K562 (cell line): ENCODE measurements around the gene KLHL29. TPM values are rescaled to one million over a fixed set of nuclear protein-coding genes. Genes with fewer than 3 reads are reported as not detected.

Source experiments
- ATAC-seq: fragments of 200-7000 bp; cut with Tn5 transposase; 3 replicates; pipeline ENCODE4 v1.9.1; 2020; ENCODE audit warnings: moderate library complexity
- BruUV-seq: library from RNA; stranded (reverse); fragments of 400-500 nt; replicated peaks from 2 replicates; lab custom pipeline; 2021; lab: Mats Ljungman, UMichigan
- CTCF ChIA-PET: fragments of 300-600 bp; formaldehyde crosslinking; extraction: SDS; loops from one replicate; lab custom pipeline; 2021; ENCODE audit warnings: low intra/inter-chr PET ratio; lab: Yijun Ruan, JAX
- POLR2A ChIA-PET: fragments of 300-600, 350-650 bp; sonication (Branson Sonifier 250); formaldehyde crosslinking; extraction: SDS; loops from one replicate; lab custom pipeline; 2021; ENCODE audit warnings: antibody characterized with exemption, inconsistent platforms; lab: Yijun Ruan, JAX
- DNase-seq, 4 experiments: peaks; one replicate each; pipeline versions ENCODE4 v3.0.0 to v3.0.0-alpha.2; 2011 to 2018; ENCODE audit warnings: low spot score in 3 of 4, mixed read lengths in 3 of 4; ENCODE audit errors: extremely low read depth in 1 of 4
- FAIRE-seq: peaks from 2 replicates; lab custom pipeline; 2011; peaks lifted over from hg19 to GRCh38; lab: Jason Lieb, UNC
- H2AFZ ChIP-seq: 2 replicates; pipeline ENCODE4 v1.6.0; 2011; ENCODE audit warnings: low read depth, low read length, control low read depth, inconsistent platforms
- H3K27ac ChIP-seq: fragments of 200-600 bp; 3 replicates; pipeline ENCODE4 v1.8.0; 2011; ENCODE audit warnings: low read depth, mild to moderate bottlenecking, control low read depth, inconsistent platforms, low read length, moderate library complexity, mixed read lengths; ENCODE audit errors: extremely low read depth
- H3K27me3 ChIP-seq, 2 experiments: fragments of 300-600 bp in 1 of 2; 2 replicates in 1 of 2; 3 replicates in 1 of 2; pipeline versions ENCODE4 v1.6.0 to v1.8.0; 2011; ENCODE audit warnings: inconsistent platforms in 2 of 2, low read length in 2 of 2, mild to moderate bottlenecking in 1 of 2, mixed read lengths in 1 of 2, moderate library complexity in 1 of 2; ENCODE audit not compliant: control insufficient read depth in 2 of 2, insufficient read depth in 2 of 2
- H3K36me3 ChIP-seq: fragments of 300-600 bp; 3 replicates; pipeline ENCODE4 v1.8.0; 2011; ENCODE audit warnings: mild to moderate bottlenecking, low read length, inconsistent platforms; ENCODE audit not compliant: control insufficient read depth, insufficient read depth
- H3K4me1 ChIP-seq, 2 experiments: fragments of 200-600 bp in 1 of 2; replicated peaks in 1 of 2; 2 replicates in 1 of 2; 3 replicates in 1 of 2; pipeline versions ENCODE4 v1.5.1 to v1.8.0; 2011; ENCODE audit warnings: inconsistent platforms in 2 of 2, low read length in 2 of 2, mild to moderate bottlenecking in 1 of 2, mixed read lengths in 1 of 2, moderate library complexity in 1 of 2; ENCODE audit not compliant: control insufficient read depth in 2 of 2, insufficient read depth in 2 of 2
- H3K4me2 ChIP-seq: 2 replicates; pipeline ENCODE4 v1.6.1; 2011; ENCODE audit warnings: low read length, control low read depth, inconsistent platforms, mixed read lengths; ENCODE audit not compliant: insufficient read depth
- H3K4me3 ChIP-seq: fragments of 200-600 bp; sonication (generic), shearing (Covaris generic); 2 replicates; pipeline ENCODE4 v1.5.1; 2016; ENCODE audit warnings: control low read depth, inconsistent platforms
- H3K79me2 ChIP-seq: fragments of 200-600 bp; 3 replicates; pipeline ENCODE4 v1.8.0; 2011; ENCODE audit warnings: low read length, inconsistent platforms; ENCODE audit not compliant: control insufficient read depth, insufficient read depth
- H3K9ac ChIP-seq, 2 experiments: 2 replicates each; pipeline versions ENCODE4 v1.6.0 to v1.6.1; 2011; ENCODE audit warnings: low read depth in 2 of 2, low read length in 2 of 2, control low read depth in 1 of 2, inconsistent platforms in 1 of 2, mild to moderate bottlenecking in 1 of 2, mixed read lengths in 1 of 2; ENCODE audit not compliant: insufficient read depth in 1 of 2
- H3K9me1 ChIP-seq: one replicate; pipeline ENCODE4 v1.6.0; 2011; ENCODE audit warnings: inconsistent platforms, mild to moderate bottlenecking, low read length, moderate library complexity; ENCODE audit not compliant: control insufficient read depth, insufficient read depth
- H3K9me3 ChIP-seq: replicated peaks from 2 replicates; pipeline ENCODE4 v1.5.1; 2011; ENCODE audit warnings: low read depth, low read length, inconsistent platforms; ENCODE audit not compliant: control insufficient read depth, insufficient read depth
- H4K20me1 ChIP-seq: replicated peaks from 2 replicates; pipeline ENCODE4 v1.6.1; 2011; ENCODE audit warnings: low read length, inconsistent platforms, mixed read lengths; ENCODE audit not compliant: control insufficient read depth, insufficient read depth
- DMBX1 ChIP-seq: fragments of 250-450 bp; sonication (Bioruptor Pico); IDR thresholded peaks from 2 replicates; pipeline ENCODE4 v1.8.0; 2022; ENCODE audit warnings: inconsistent platforms, mild to moderate bottlenecking, moderate library complexity, borderline replicate concordance
- MLX ChIP-seq, 2 experiments: fragments of 450-650 bp in 1 of 2; sonication (generic) in 1 of 2; formaldehyde crosslinking; conservative IDR thresholded peaks; 2 replicates each; pipeline versions ENCODE4 v1.4.0 to v1.8.1; 2020 to 2022; ENCODE audit warnings: mild to moderate bottlenecking in 1 of 2, missing genetic modification reagents in 1 of 2
- MYBL2 ChIP-seq, 2 experiments: fragments of 450-650 bp in 1 of 2; sonication (generic) in 1 of 2; formaldehyde crosslinking in 1 of 2; IDR thresholded peaks; 2 replicates each; pipeline versions ENCODE4 v1.6.1 to v1.8.1; 2017 to 2022; ENCODE audit warnings: borderline replicate concordance in 1 of 2, inconsistent platforms in 1 of 2, low read depth in 1 of 2, mild to moderate bottlenecking in 1 of 2, missing genetic modification reagents in 1 of 2, moderate library complexity in 1 of 2
- NR4A1 ChIP-seq, 2 experiments: fragments of 250-450 bp in 1 of 2; fragments of 450-650 bp in 1 of 2; sonication (Bioruptor Pico) in 1 of 2; IDR thresholded peaks; 2 replicates each; pipeline versions ENCODE4 v1.4.0 to v1.6.1; 2016 to 2020; ENCODE audit warnings: mild to moderate bottlenecking in 2 of 2, missing compliant biosample characterization in 1 of 2, missing genetic modification characterization in 1 of 2, moderate library complexity in 1 of 2
- SOX6 ChIP-seq: fragments of 450-650 bp; IDR thresholded peaks from 2 replicates; pipeline ENCODE4 v1.6.1; 2014; ENCODE audit warnings: mild to moderate bottlenecking
- SREBF1 ChIP-seq: fragments of 150-350 bp; IDR thresholded peaks from 2 replicates; pipeline ENCODE4 v1.6.1; 2014; ENCODE audit warnings: antibody characterized with exemption, low read depth, low read length, borderline replicate concordance
- SREBF2 ChIP-seq: sonication (generic); formaldehyde crosslinking; IDR thresholded peaks from 2 replicates; pipeline ENCODE4 v1.4.0; 2020; ENCODE audit warnings: mild to moderate bottlenecking, missing genetic modification reagents
- STAG1 ChIP-seq: sonication (generic); formaldehyde crosslinking; IDR thresholded peaks from 2 replicates; pipeline ENCODE4 v1.5.0; 2020; ENCODE audit warnings: missing genetic modification reagents, borderline replicate concordance
- TCFL5 ChIP-seq: fragments of 250-450 bp; sonication (Bioruptor Pico); conservative IDR thresholded peaks from 2 replicates; pipeline ENCODE4 v1.6.1; 2021; ENCODE audit warnings: mild to moderate bottlenecking, moderate library complexity, matching md5 sums
- USF2 ChIP-seq: sonication (generic); formaldehyde crosslinking; IDR thresholded peaks from 2 replicates; pipeline ENCODE4 v1.5.0; 2020; ENCODE audit warnings: missing genetic modification reagents
- XRCC3 ChIP-seq: fragments of 450-650 bp; IDR thresholded peaks from 2 replicates; pipeline ENCODE4 v1.6.1; 2017; ENCODE audit warnings: mild to moderate bottlenecking, moderate library complexity
- ZBTB17 ChIP-seq: fragments of 450-650 bp; formaldehyde crosslinking; IDR thresholded peaks from 2 replicates; pipeline ENCODE4 v1.4.0; 2020; ENCODE audit warnings: mild to moderate bottlenecking
- ZNF184 ChIP-seq: sonication (generic); formaldehyde crosslinking; IDR thresholded peaks from 2 replicates; pipeline ENCODE4 v1.5.0; 2020; ENCODE audit warnings: missing genetic modification reagents
- ZNF212 ChIP-seq: fragments of 450-650 bp; formaldehyde crosslinking; IDR thresholded peaks from 2 replicates; pipeline ENCODE4 v1.4.0; 2020; ENCODE audit warnings: mild to moderate bottlenecking
- WGBS: fragments of 100-300 bp; shearing (Covaris generic); methylation state at CpG from one replicate; pipeline ENCODE4 v1.1.6; 2016; ENCODE audit warnings: low coverage, mixed read lengths; ENCODE audit not compliant: insufficient coverage; ENCODE audit errors: missing lambda C conversion rate; 5-methylcytosine and 5-hydroxymethylcytosine counted together
- in situ Hi-C: fragments of 300-500 bp; cut with MboI; formaldehyde crosslinking; loops from 4 replicates; pipeline ENCODE4 v1.15.0; 2018; ENCODE audit warnings: inconsistent platforms, mixed read lengths
- intact Hi-C: fragments of 100-400 bp; cut with micrococcal nuclease; formaldehyde crosslinking; loops from 2 replicates; pipeline ENCODE4 v1.14.2; 2022
- polyA plus RNA-seq, 8 experiments: library from polyadenylated mRNA; depleted of rRNA in 4 of 8; stranded (reverse) in 5 of 8; unstranded in 3 of 8; fragments of >200 nt; fragmentation: Nextera tagmentation in 2 of 8; fragmentation: Illumina TruSeq in 1 of 8; extraction: Ambion mirVana in 2 of 8; extraction: Trizol in 1 of 8; gene quantifications; 2 replicates each; pipeline versions ENCODE4 v1.2.1 to v1.2.3, GENCODE V29; 2011 to 2014; ENCODE audit warnings: inconsistent platforms in 1 of 8, missing spikeins in 1 of 8
- total RNA-seq, 7 experiments: library from RNA; depleted of rRNA in 6 of 7; stranded (reverse); fragments of >200 nt in 6 of 7; fragmentation: Illumina TruSeq in 2 of 7; extraction: Trizol in 2 of 7; gene quantifications; 2 replicates each; pipeline versions ENCODE4 v1.2.1 to v1.2.3, GENCODE V29; 2011 to 2021; ENCODE audit warnings: low replicate concordance in 1 of 7
- TF ChIP-seq, protein P1 (sequence below): fragments of 450-650 bp; formaldehyde crosslinking; IDR thresholded peaks from 2 replicates; pipeline ENCODE4 v1.4.0; 2020; ENCODE audit warnings: mild to moderate bottlenecking, moderate library complexity
- TF ChIP-seq, protein P2 (sequence below): sonication (generic); formaldehyde crosslinking; IDR thresholded peaks from 2 replicates; pipeline ENCODE4 v1.8.1; 2023; ENCODE audit warnings: mild to moderate bottlenecking, missing genetic modification reagents

KLHL29 gene
- total and polyA plus RNA-seq, 9 of the 15 experiments (the other 6 are each of a cell fraction or from before 2014, with no cell fraction given): 0.03 to 0.31 (median 0.08) TPM; not detected in 1

DNA sequence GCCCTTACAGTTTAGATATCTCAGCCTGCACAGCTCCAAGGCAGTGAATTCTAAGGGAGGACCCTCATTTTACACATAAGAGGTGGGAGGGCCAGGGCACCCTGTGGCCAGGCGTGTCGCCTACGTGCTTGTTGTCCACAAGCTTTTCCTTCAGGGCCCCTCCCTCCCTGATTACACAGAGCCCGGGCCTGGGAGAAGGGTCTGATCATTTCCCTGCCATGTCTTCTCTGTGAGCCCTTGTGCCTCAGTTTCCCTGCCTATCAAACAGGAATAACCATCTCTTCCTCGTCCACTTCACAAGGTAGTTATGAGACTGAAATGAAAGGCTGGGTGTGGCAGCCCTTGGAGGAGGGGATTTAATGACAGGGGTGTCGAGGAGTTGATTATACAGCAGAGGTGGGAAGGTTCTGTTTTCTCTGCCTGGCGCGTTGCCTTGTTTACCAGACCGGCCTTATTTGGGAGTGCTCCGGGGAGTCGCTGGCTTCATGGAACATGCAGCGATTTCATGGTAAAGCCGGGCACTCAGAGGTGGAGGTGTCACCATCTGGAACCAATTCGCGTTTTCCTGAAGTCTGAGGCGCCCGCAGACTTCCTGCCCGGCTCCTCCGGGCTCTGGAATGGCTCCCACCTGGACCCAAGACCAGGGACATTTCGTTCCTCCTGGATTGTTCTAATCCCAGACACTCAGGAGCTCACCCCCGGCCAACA, 208.9 kb downstream of the KLHL29 start (continued):
- TF ChIP-seq SREBF1 (no peak), TCFL5 (no peak), STAG1 (CRISPR knock-in tag) (no peak)

- no peak overlapping the region for H3K4me3 ChIP-seq
- peaks cover 35 to 87% of the 10 kb centered on the region in 2 experiments for H3K27me3 ChIP-seq
- no peaks in the 10 kb centered on the region; a peak in 1 of 5 replicates for H3K4me1 ChIP-seq
- ChIA-PET POLR2A (no interaction called here), CTCF (no interaction called here)
- H3K4me2 ChIP-seq: no peak overlapping the region
- H3K9me3 ChIP-seq: no peaks in the 10 kb centered on the region
- H2AFZ ChIP-seq: no peak overlapping the region
- ATAC-seq: no peak
- no peak for FAIRE-seq
- no peak overlapping the region for H3K27ac ChIP-seq
- WGBS: 0% methylated on average over 3 of the region's 3 CpGs
- DNase-seq: no peak
- H3K36me3 ChIP-seq: no peaks in the 10 kb centered on the region
- intact Hi-C loops (no loop called here), in situ Hi-C loops (no loop called here)
- no peaks in the 10 kb centered on the region for H3K9me1 ChIP-seq
- no peak overlapping the region for H3K9ac ChIP-seq
- H4K20me1 ChIP-seq: no peaks in the 10 kb centered on the region; the same call in 1 of the 2 replicates
- no peaks in the 10 kb centered on the region for H3K79me2 ChIP-seq
- no TSS peak for BruUV-seq
- TF ChIP-seq, protein P1, sequence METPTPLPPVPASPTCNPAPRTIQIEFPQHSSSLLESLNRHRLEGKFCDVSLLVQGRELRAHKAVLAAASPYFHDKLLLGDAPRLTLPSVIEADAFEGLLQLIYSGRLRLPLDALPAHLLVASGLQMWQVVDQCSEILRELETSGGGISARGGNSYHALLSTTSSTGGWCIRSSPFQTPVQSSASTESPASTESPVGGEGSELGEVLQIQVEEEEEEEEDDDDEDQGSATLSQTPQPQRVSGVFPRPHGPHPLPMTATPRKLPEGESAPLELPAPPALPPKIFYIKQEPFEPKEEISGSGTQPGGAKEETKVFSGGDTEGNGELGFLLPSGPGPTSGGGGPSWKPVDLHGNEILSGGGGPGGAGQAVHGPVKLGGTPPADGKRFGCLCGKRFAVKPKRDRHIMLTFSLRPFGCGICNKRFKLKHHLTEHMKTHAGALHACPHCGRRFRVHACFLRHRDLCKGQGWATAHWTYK (CRISPR knock-in tag): no peak
- no peak for TF ChIP-seq MLX (CRISPR knock-in tag; conservative IDR thresholded peaks at IDR 0.05)
- TF ChIP-seq SOX6: no peak
- TF ChIP-seq, protein P2, sequence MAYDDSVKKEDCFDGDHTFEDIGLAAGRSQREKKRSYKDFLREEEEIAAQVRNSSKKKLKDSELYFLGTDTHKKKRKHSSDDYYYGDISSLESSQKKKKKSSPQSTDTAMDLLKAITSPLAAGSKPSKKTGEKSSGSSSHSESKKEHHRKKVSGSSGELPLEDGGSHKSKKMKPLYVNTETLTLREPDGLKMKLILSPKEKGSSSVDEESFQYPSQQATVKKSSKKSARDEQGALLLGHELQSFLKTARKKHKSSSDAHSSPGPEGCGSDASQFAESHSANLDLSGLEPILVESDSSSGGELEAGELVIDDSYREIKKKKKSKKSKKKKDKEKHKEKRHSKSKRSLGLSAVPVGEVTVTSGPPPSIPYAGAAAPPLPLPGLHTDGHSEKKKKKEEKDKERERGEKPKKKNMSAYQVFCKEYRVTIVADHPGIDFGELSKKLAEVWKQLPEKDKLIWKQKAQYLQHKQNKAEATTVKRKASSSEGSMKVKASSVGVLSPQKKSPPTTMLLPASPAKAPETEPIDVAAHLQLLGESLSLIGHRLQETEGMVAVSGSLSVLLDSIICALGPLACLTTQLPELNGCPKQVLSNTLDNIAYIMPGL (CRISPR knock-in tag): no peak
- no peak for TF ChIP-seq XRCC3
- no peak for TF ChIP-seq SREBF2
- no peak for TF ChIP-seq ZNF212 (CRISPR knock-in tag)
- no peak for TF ChIP-seq DMBX1 (CRISPR knock-in tag)
- TF ChIP-seq USF2: no peak
- TF ChIP-seq ZBTB17 (CRISPR knock-in tag): no peak
- no peak for TF ChIP-seq NR4A1 (CRISPR knock-in tag; IDR thresholded peaks at IDR 0.05)
- no peak for TF ChIP-seq NR4A1 (tag; IDR thresholded peaks at IDR 0.05)
- no peak for TF ChIP-seq MYBL2 (IDR thresholded peaks at IDR 0.05; ENCODE audit: low read depth)
- TF ChIP-seq MYBL2 (CRISPR knock-in tag; IDR thresholded peaks at IDR 0.05; ENCODE audit: borderline replicate concordance): no peak
- TF ChIP-seq ZNF184 (CRISPR knock-in tag): no peak
These were observed 209.5 kb downstream of the KLHL29 start for GRCh38 chr2:23594460-23594825.
